Stimulated activated CD4-positive, alpha-beta T cell treated with anti-CD3 and anti-CD28 coated beads, Interleukin-1b, Interleukin-23, amount 100 ng/mL, for 48 hours (primary cell): ENCODE results near the gene MIS12.

ENCODE experiments used
- DNase-seq: peaks from one replicate; pipeline ENCODE4 v3.0.0-alpha.2; 2020

Gene MIS12

GRCh38 chr17:5536866-5537650, 50.7 kb downstream of the MIS12 start:
- DNase-seq, result no peak

GRCh38 chr17:5539286-5539685, 52.9 kb downstream of the MIS12 start:
- no peak for DNase-seq

- no peak for DNase-seq
These were observed 54.0 kb downstream of the MIS12 start for GRCh38 chr17:5540321-5540720.
